K562 (cell line): ENCODE measurements around the gene RPTOR. TPM values are rescaled to one million over a fixed set of nuclear protein-coding genes. Genes with fewer than 3 reads are reported as not detected.

Source experiments
- ATAC-seq: fragments of 200-7000 bp; cut with Tn5 transposase; 3 replicates; pipeline ENCODE4 v1.9.1; 2020; ENCODE audit warnings: moderate library complexity
- BruUV-seq: library from RNA; stranded (reverse); fragments of 400-500 nt; replicated peaks from 2 replicates; lab custom pipeline; 2021; lab: Mats Ljungman, UMichigan
- CTCF ChIA-PET: fragments of 300-600 bp; formaldehyde crosslinking; extraction: SDS; loops from one replicate; lab custom pipeline; 2021; ENCODE audit warnings: low intra/inter-chr PET ratio; lab: Yijun Ruan, JAX
- POLR2A ChIA-PET: fragments of 300-600, 350-650 bp; sonication (Branson Sonifier 250); formaldehyde crosslinking; extraction: SDS; loops from one replicate; lab custom pipeline; 2021; ENCODE audit warnings: antibody characterized with exemption, inconsistent platforms; lab: Yijun Ruan, JAX
- DNase-seq, 4 experiments: peaks; one replicate each; pipeline versions ENCODE4 v3.0.0 to v3.0.0-alpha.2; 2011 to 2018; ENCODE audit warnings: low spot score in 3 of 4, mixed read lengths in 3 of 4; ENCODE audit errors: extremely low read depth in 1 of 4
- FAIRE-seq: peaks from 2 replicates; lab custom pipeline; 2011; peaks lifted over from hg19 to GRCh38; lab: Jason Lieb, UNC
- H2AFZ ChIP-seq: 2 replicates; pipeline ENCODE4 v1.6.0; 2011; ENCODE audit warnings: low read depth, low read length, control low read depth, inconsistent platforms
- H3K27ac ChIP-seq: fragments of 200-600 bp; 3 replicates; pipeline ENCODE4 v1.8.0; 2011; ENCODE audit warnings: low read depth, mild to moderate bottlenecking, control low read depth, inconsistent platforms, low read length, moderate library complexity, mixed read lengths; ENCODE audit errors: extremely low read depth
- H3K27me3 ChIP-seq, 2 experiments: fragments of 300-600 bp in 1 of 2; 2 replicates in 1 of 2; 3 replicates in 1 of 2; pipeline versions ENCODE4 v1.6.0 to v1.8.0; 2011; ENCODE audit warnings: inconsistent platforms in 2 of 2, low read length in 2 of 2, mild to moderate bottlenecking in 1 of 2, mixed read lengths in 1 of 2, moderate library complexity in 1 of 2; ENCODE audit not compliant: control insufficient read depth in 2 of 2, insufficient read depth in 2 of 2
- H3K36me3 ChIP-seq: fragments of 300-600 bp; 3 replicates; pipeline ENCODE4 v1.8.0; 2011; ENCODE audit warnings: mild to moderate bottlenecking, low read length, inconsistent platforms; ENCODE audit not compliant: control insufficient read depth, insufficient read depth
- H3K4me1 ChIP-seq, 2 experiments: fragments of 200-600 bp in 1 of 2; replicated peaks in 1 of 2; 2 replicates in 1 of 2; 3 replicates in 1 of 2; pipeline versions ENCODE4 v1.5.1 to v1.8.0; 2011; ENCODE audit warnings: inconsistent platforms in 2 of 2, low read length in 2 of 2, mild to moderate bottlenecking in 1 of 2, mixed read lengths in 1 of 2, moderate library complexity in 1 of 2; ENCODE audit not compliant: control insufficient read depth in 2 of 2, insufficient read depth in 2 of 2
- H3K4me2 ChIP-seq: 2 replicates; pipeline ENCODE4 v1.6.1; 2011; ENCODE audit warnings: low read length, control low read depth, inconsistent platforms, mixed read lengths; ENCODE audit not compliant: insufficient read depth
- H3K4me3 ChIP-seq: fragments of 200-600 bp; sonication (generic), shearing (Covaris generic); 2 replicates; pipeline ENCODE4 v1.5.1; 2016; ENCODE audit warnings: control low read depth, inconsistent platforms
- H3K79me2 ChIP-seq: fragments of 200-600 bp; 3 replicates; pipeline ENCODE4 v1.8.0; 2011; ENCODE audit warnings: low read length, inconsistent platforms; ENCODE audit not compliant: control insufficient read depth, insufficient read depth
- H3K9ac ChIP-seq, 2 experiments: 2 replicates each; pipeline versions ENCODE4 v1.6.0 to v1.6.1; 2011; ENCODE audit warnings: low read depth in 2 of 2, low read length in 2 of 2, control low read depth in 1 of 2, inconsistent platforms in 1 of 2, mild to moderate bottlenecking in 1 of 2, mixed read lengths in 1 of 2; ENCODE audit not compliant: insufficient read depth in 1 of 2
- H3K9me1 ChIP-seq: one replicate; pipeline ENCODE4 v1.6.0; 2011; ENCODE audit warnings: inconsistent platforms, mild to moderate bottlenecking, low read length, moderate library complexity; ENCODE audit not compliant: control insufficient read depth, insufficient read depth
- H3K9me3 ChIP-seq: replicated peaks from 2 replicates; pipeline ENCODE4 v1.5.1; 2011; ENCODE audit warnings: low read depth, low read length, inconsistent platforms; ENCODE audit not compliant: control insufficient read depth, insufficient read depth
- H4K20me1 ChIP-seq: replicated peaks from 2 replicates; pipeline ENCODE4 v1.6.1; 2011; ENCODE audit warnings: low read length, inconsistent platforms, mixed read lengths; ENCODE audit not compliant: control insufficient read depth, insufficient read depth
- ETV1 ChIP-seq: fragments of 450-650 bp; conservative IDR thresholded peaks from 2 replicates; pipeline ENCODE4 v1.6.1; 2016; ENCODE audit warnings: missing genetic modification characterization, control low read depth, low read depth, missing compliant biosample characterization
- FOXA3 ChIP-seq, 2 experiments: fragments of 450-650 bp in 1 of 2; sonication (generic) in 1 of 2; formaldehyde crosslinking; IDR thresholded peaks in 1 of 2; conservative IDR thresholded peaks in 1 of 2; 2 replicates each; pipeline versions ENCODE4 v1.4.0 to v1.8.0; 2020 to 2022; ENCODE audit warnings: mild to moderate bottlenecking in 2 of 2, missing genetic modification reagents in 1 of 2
- HLTF ChIP-seq: fragments of 450-650 bp; IDR thresholded peaks from 2 replicates; pipeline ENCODE4 v1.6.1; 2016
- HMGXB4 ChIP-seq: sonication (generic); formaldehyde crosslinking; IDR thresholded peaks from 2 replicates; pipeline ENCODE4 v1.8.1; 2023; ENCODE audit warnings: mild to moderate bottlenecking, missing genetic modification reagents
- MBD1 ChIP-seq: fragments of 250-450 bp; sonication (Bioruptor Pico); IDR thresholded peaks from 2 replicates; pipeline ENCODE4 v1.8.0; 2022; ENCODE audit warnings: inconsistent platforms
- MEF2A ChIP-seq: IDR thresholded peaks from 2 replicates; pipeline ENCODE4 v1.6.1; 2011; ENCODE audit warnings: low read depth, mild to moderate bottlenecking, low read length, moderate library complexity; ENCODE audit not compliant: control insufficient read depth
- ZBTB40 ChIP-seq, 2 experiments: fragments of 450-650 bp in 1 of 2; sonication (generic) in 1 of 2; formaldehyde crosslinking in 1 of 2; IDR thresholded peaks; 2 replicates each; pipeline versions ENCODE4 v1.7.1 to v1.9.0; 2016 to 2022; ENCODE audit warnings: inconsistent platforms in 1 of 2, mild to moderate bottlenecking in 1 of 2, missing genetic modification reagents in 1 of 2
- WGBS: fragments of 100-300 bp; shearing (Covaris generic); methylation state at CpG from one replicate; pipeline ENCODE4 v1.1.6; 2016; ENCODE audit warnings: low coverage, mixed read lengths; ENCODE audit not compliant: insufficient coverage; ENCODE audit errors: missing lambda C conversion rate; 5-methylcytosine and 5-hydroxymethylcytosine counted together
- in situ Hi-C: fragments of 300-500 bp; cut with MboI; formaldehyde crosslinking; loops from 4 replicates; pipeline ENCODE4 v1.15.0; 2018; ENCODE audit warnings: inconsistent platforms, mixed read lengths
- intact Hi-C: fragments of 100-400 bp; cut with micrococcal nuclease; formaldehyde crosslinking; loops from 2 replicates; pipeline ENCODE4 v1.14.2; 2022
- polyA plus RNA-seq, 8 experiments: library from polyadenylated mRNA; depleted of rRNA in 4 of 8; stranded (reverse) in 5 of 8; unstranded in 3 of 8; fragments of >200 nt; fragmentation: Nextera tagmentation in 2 of 8; fragmentation: Illumina TruSeq in 1 of 8; extraction: Ambion mirVana in 2 of 8; extraction: Trizol in 1 of 8; gene quantifications; 2 replicates each; pipeline versions ENCODE4 v1.2.1 to v1.2.3, GENCODE V29; 2011 to 2014; ENCODE audit warnings: inconsistent platforms in 1 of 8, missing spikeins in 1 of 8
- total RNA-seq, 7 experiments: library from RNA; depleted of rRNA in 6 of 7; stranded (reverse); fragments of >200 nt in 6 of 7; fragmentation: Illumina TruSeq in 2 of 7; extraction: Trizol in 2 of 7; gene quantifications; 2 replicates each; pipeline versions ENCODE4 v1.2.1 to v1.2.3, GENCODE V29; 2011 to 2021; ENCODE audit warnings: low replicate concordance in 1 of 7

Gene RPTOR
- total and polyA plus RNA-seq, 9 of the 15 experiments (the other 6 are each of a cell fraction or from before 2014, with no cell fraction given) = 0.24 to 54.1 (median 10.2) TPM

- H4K20me1 ChIP-seq = no peaks in the 10 kb centered on the region
- no peaks in the 10 kb centered on the region for H3K9me3 ChIP-seq
- in situ Hi-C loops (no loop called here), intact Hi-C loops (no loop called here)
- BruUV-seq = no TSS peak
- no peaks in the 10 kb centered on the region for H3K79me2 ChIP-seq
- ChIA-PET POLR2A (interaction anchor here (0.6 to 1.6 kb wide), 3 partner anchors 16 to 45 kb away, joined by 3 read pairs; no protein-coding TSS in a partner anchor), CTCF (no interaction called here)
- H3K4me1 ChIP-seq = peaks cover 0 to 10% of the 10 kb centered on the region in 2 experiments; a peak in 1 of 5 replicates
- no peak overlapping the region for H3K4me2 ChIP-seq
- peaks cover 6% of the 10 kb centered on the region; the same call in 2 of the 3 replicates for H3K36me3 ChIP-seq
- H3K27me3 ChIP-seq = no peaks in the 10 kb centered on the region
- no peaks in the 10 kb centered on the region for H3K9me1 ChIP-seq
- H3K9ac ChIP-seq = no peak overlapping the region
- no peak overlapping the region for H3K27ac ChIP-seq
- 85% methylated on average over 14 of the region's 15 CpGs for WGBS
- ATAC-seq = no peak
- DNase-seq = no peak
- no peak for FAIRE-seq
- H2AFZ ChIP-seq = no peak overlapping the region
- no peak overlapping the region for H3K4me3 ChIP-seq
- no peak for TF ChIP-seq HLTF
- no peak for TF ChIP-seq MEF2A
- TF ChIP-seq MBD1 (CRISPR knock-in tag) = no peak
- no peak for TF ChIP-seq HMGXB4 (CRISPR knock-in tag)
- TF ChIP-seq ZBTB40 (IDR thresholded peaks at IDR 0.05) = no peak
- no peak for TF ChIP-seq ZBTB40 (CRISPR knock-in tag; IDR thresholded peaks at IDR 0.05)
- TF ChIP-seq FOXA3 (CRISPR knock-in tag; conservative IDR thresholded peaks at IDR 0.05 in 1 of 2, IDR thresholded peaks at IDR 0.05 in 1 of 2) = no peak
- no peak for TF ChIP-seq ETV1
Observed at GRCh38 chr17:80805032-80805751, 260.6 kb downstream of the RPTOR start.
